NCI-H1092 treated with DMSO at 0.1 percent for 48 hours (cell line): ENCODE measurements around the gene BYSL.
"Not testable (repeated sequence)": the region's sequence is repeated elsewhere in the genome, so short reads cannot be mapped to it uniquely, and the experiment has no call there.

Source experiments
- DNase-seq: peaks from one replicate; lab custom pipeline; 2025; lab: John Stamatoyannopoulos, UW

BYSL gene

GRCh38 chr6:41942067-41942851 is 21.0 kb downstream of the BYSL start:
- DNase-seq, result no peak

- not testable (repeated sequence) for DNase-seq
Measured at GRCh38 chr6:41942882-41943281, 21.6 kb downstream of the BYSL start.

DNA sequence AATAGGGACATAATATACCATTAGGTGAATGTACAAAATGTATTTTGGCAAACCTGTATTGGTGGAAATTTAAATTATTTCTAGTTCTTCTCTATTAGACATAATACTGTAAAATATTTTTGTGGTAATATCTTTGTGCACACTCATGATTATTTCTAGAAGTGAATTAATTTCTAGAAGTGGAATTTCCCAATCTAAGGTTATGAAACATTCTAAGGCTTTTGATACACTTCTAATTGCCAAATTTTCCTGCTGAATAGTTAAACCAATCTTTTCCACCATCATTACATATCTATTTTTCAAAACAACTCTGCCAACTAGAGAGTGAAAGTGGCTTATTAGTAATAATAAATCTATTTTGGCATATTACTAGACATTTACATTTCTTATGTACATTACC is 22.2 kb downstream of the BYSL start:
- no peak for DNase-seq

DNA sequence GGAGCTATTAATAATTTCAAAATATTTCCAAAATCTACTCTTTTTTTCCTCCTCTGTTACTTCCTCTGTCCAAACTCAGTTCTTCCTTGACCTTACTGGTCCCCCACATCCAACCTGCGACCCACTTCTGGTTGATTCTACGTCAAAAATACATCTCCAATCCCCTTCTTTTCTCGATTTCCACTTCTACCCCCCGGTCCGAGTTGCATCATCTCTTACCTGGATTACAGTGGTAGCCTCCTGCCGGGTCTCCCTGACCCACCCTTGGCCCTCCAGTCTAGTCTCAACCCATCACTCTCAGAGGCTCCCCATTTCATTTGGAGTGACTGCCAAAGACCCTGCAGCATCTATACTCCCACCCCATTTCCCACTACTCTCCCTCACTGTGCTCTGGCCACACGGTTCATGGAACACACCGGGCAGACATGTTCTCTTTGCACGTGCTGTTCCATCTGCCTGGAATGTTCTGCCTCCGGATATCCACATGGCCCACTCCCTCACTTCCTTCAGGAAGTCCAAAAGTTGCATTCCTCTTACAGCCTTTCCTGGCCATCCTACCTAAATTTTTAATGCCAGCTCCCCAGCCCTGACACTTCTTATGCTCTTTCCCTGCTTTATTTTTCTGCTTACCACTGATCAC is 26.4 kb downstream of the BYSL start:
- no peak for DNase-seq

GRCh38 chr6:41954668-41955067 is 33.4 kb downstream of the BYSL start:
- no peak for DNase-seq

GRCh38 chr6:41955412-41955811 is 34.1 kb downstream of the BYSL start:
- DNase-seq, result no peak

DNA sequence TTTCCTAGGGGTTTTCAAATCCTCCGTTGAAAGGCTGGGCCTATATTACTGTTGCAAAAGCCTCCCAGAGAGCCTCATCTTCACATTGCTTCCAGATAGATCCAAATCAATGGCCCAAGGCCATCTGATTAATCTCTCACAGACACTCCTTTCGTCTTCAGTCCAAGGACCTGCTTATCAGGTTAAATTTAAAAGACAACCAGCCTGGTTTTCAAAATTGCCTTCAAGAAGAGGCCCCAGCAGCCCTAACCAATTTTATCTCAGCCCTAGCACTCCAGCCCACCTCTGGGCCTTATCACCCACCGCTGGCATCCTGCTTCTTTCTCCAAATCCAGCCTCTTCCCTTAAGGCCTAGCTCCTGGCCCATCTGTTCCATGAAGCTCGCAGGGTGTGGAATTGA is 35.8 kb downstream of the BYSL start:
- no peak for DNase-seq

DNA sequence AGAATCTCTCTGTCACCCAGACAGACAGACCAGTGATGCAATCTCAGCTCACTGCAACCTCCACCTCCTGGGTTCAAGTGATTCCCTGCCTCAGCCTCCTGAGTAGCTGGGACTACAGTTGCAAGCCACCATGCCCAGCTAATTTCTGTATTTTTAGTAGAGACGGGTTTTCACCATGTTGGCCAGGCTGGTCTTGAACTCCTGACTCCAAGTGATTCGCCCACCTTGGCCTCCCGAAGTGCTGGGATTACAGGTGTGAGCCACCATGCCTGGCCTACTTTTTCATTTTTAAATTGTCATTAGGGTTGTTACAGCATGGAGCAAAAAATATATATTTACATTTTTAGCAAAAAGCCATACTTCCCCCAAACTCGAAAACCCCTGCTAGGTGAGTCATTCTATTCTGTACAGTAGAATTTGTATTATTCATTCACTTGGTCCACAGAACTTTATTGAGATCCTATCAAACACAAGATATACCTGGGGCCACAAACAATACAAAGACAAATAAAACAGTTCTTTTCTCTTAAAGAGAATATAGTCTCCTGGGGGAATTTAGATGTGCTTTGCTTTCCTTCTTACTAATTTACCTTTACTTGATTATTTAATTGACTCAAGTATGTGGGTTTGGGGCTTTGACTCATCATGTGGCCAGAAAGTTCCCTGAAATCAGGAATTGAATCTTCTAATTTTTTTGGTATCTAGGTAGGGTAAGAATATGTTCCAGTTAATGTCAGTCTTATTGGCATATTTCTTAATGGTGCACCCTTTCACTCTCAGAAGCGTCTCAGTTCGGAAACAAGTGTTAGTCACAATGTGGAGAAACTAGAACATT is 36.9 kb downstream of the BYSL start:
- no peak for DNase-seq

- no peak for DNase-seq
Measured at GRCh38 chr6:41960028-41960427, 38.7 kb downstream of the BYSL start.

- no peak for DNase-seq
Measured at GRCh38 chr6:41963371-41963770, 42.1 kb downstream of the BYSL start.

DNA sequence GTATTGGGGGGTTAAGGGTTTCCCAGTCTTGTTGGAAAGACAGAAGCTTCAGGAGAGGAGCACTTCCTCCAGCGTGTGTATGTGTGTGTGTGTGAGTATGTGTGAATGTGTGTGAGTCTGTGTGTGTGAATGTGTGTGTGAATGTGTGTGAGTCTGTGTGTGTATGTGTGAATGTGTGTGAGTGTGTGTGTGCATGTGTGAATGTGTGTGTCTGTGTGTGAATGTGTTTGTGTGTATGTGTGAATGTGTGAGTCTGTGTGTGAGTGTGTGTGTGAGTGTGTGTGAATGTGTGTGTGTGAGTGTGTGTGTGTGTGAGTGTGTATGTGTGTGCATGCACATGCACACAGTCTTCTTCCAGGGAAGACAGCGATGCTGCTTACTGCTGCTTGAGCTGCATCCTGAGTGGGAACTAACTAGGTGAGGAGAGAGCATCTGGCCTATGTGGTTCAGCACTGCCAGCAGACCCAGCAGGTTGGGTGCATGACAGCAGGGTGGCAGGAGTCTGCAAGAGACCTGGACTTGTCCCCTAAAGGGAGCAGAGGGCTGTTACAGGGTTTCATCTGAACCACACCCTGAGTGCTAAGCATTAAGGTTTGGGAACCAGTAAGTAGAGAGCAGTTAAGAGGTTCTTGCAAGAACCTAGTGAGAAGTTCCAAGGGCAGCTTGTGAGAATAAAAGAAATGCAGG is 43.0 kb downstream of the BYSL start:
- DNase-seq, result no peak

DNA sequence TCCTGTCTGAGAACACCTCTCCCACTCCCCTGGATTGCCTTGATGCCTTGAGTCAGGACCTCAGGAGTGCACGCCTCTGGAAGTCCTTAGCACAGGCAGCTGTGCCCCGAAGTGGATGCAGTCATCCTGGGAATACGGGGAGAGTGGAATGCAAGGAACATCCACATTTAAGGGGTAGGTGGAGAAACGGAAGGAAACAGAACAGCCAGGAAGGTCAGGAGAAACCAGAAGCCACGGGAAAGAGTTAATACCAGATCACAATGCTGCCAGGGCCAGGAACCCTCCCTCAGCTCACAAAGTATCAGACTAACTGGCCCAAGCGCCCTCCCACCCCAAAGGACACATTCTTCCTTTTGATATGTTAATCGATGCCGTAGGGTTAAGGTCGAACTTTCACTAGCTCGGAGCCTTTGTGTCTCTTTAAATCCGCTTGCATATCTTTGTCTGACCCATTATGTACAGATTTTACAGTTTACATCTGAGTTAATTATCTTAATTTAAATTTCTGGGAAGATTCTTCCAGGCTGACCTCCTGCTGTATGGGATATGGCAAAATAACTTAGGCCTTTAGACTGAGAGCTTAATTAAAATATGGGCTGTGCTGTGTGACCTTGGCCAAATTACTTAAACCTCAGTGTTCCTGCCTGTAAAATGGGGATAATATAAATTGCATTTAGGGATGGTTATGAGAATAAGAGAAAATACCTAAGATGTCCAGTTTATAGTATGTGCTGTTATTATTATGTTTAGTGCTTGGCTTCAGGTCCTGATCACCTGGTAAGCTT is 44.3 kb downstream of the BYSL start:
- no peak for DNase-seq

- no peak for DNase-seq
Measured at GRCh38 chr6:41966214-41966920, 45.1 kb downstream of the BYSL start.

GRCh38 chr6:41966961-41967311 is 45.6 kb downstream of the BYSL start:
- no peak for DNase-seq

GRCh38 chr6:41967312-41968287 is 46.3 kb downstream of the BYSL start:
- no peak for DNase-seq

GRCh38 chr6:41970436-41970846 is 49.1 kb downstream of the BYSL start:
- no peak for DNase-seq

GRCh38 chr6:41972826-41973225 is 51.5 kb downstream of the BYSL start:
- DNase-seq, result no peak

GRCh38 chr6:41974281-41974825 is 53.1 kb downstream of the BYSL start:
- DNase-seq, result no peak

GRCh38 chr6:41975276-41975675 is 54.0 kb downstream of the BYSL start:
- no peak for DNase-seq
